ENCODE data around the gene MYOC. TPM values are rescaled to one million over a fixed set of nuclear protein-coding genes. Genes with fewer than 3 reads are reported as not detected.

Gene MYOC
- total RNA-seq, 1 donor from 2014 or later: not detected

DNA sequence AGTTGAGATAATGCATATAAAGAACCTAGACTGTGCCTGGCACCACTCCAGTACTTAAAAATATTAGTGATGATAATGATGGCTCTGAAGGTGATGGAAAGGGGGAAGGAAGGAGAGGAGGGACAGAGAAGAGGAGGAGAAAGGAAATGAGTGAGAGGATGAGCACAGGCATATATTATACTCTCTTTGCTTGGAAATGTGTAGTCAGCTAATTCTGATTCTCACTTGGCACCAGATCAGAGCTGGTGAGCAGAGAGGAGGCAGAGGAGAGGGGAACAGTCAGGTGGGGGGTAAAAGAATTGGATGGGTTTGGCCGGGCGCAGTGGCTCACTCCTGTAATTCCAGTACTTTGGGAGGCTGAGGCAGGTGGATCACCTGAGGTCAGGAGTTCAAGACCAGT lies 24.3 kb upstream of the MYOC start:
- Mint-ChIP-seq H3K27ac (ENCODE audit: unreplicated experiment) (no peak overlapping the region), H3K4me1 (ENCODE audit: unreplicated experiment) (peaks cover 10% of the 10 kb centered on the region), H3K9me3 (ENCODE audit: unreplicated experiment) (no peaks in the 10 kb centered on the region), H3K27me3 (ENCODE audit: unreplicated experiment) (no peaks in the 10 kb centered on the region), H3K4me3 (ENCODE audit: unreplicated experiment) (no peak overlapping the region), H3K36me3 (ENCODE audit: low read depth, unreplicated experiment) (no peaks in the 10 kb centered on the region)
- DNase-seq (ENCODE audit: low spot score): no peak
- TF ChIP-seq, protein P1, sequence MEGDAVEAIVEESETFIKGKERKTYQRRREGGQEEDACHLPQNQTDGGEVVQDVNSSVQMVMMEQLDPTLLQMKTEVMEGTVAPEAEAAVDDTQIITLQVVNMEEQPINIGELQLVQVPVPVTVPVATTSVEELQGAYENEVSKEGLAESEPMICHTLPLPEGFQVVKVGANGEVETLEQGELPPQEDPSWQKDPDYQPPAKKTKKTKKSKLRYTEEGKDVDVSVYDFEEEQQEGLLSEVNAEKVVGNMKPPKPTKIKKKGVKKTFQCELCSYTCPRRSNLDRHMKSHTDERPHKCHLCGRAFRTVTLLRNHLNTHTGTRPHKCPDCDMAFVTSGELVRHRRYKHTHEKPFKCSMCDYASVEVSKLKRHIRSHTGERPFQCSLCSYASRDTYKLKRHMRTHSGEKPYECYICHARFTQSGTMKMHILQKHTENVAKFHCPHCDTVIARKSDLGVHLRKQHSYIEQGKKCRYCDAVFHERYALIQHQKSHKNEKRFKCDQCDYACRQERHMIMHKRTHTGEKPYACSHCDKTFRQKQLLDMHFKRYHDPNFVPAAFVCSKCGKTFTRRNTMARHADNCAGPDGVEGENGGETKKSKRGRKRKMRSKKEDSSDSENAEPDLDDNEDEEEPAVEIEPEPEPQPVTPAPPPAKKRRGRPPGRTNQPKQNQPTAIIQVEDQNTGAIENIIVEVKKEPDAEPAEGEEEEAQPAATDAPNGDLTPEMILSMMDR (IDR thresholded peaks at IDR 0.05; ENCODE audit: unreplicated experiment): no peak

- Mint-ChIP-seq H3K4me1 (ENCODE audit: unreplicated experiment) (peaks cover 10% of the 10 kb centered on the region), H3K36me3 (ENCODE audit: low read depth, unreplicated experiment) (no peaks in the 10 kb centered on the region), H3K9me3 (ENCODE audit: unreplicated experiment) (no peaks in the 10 kb centered on the region), H3K27ac (ENCODE audit: unreplicated experiment) (no peak overlapping the region), H3K27me3 (ENCODE audit: unreplicated experiment) (no peaks in the 10 kb centered on the region), H3K4me3 (ENCODE audit: unreplicated experiment) (no peak overlapping the region)
- TF ChIP-seq, protein P1 (IDR thresholded peaks at IDR 0.05; ENCODE audit: unreplicated experiment): no peak
- DNase-seq (ENCODE audit: low spot score): no peak
Measured at GRCh38 chr1:171674431-171675405, 22.2 kb upstream of the MYOC start.

GRCh38 chr1:171670739-171671138 lies 18.3 kb upstream of the MYOC start:
- Mint-ChIP-seq H3K9me3 (ENCODE audit: unreplicated experiment) (no peaks in the 10 kb centered on the region), H3K27ac (ENCODE audit: unreplicated experiment) (no peak overlapping the region), H3K4me1 (ENCODE audit: unreplicated experiment) (peaks cover 10% of the 10 kb centered on the region), H3K4me3 (ENCODE audit: unreplicated experiment) (no peak overlapping the region), H3K36me3 (ENCODE audit: low read depth, unreplicated experiment) (no peaks in the 10 kb centered on the region), H3K27me3 (ENCODE audit: unreplicated experiment) (no peaks in the 10 kb centered on the region)
- TF ChIP-seq, protein P1 (IDR thresholded peaks at IDR 0.05; ENCODE audit: unreplicated experiment): no peak
- DNase-seq (ENCODE audit: low spot score): no peak

- Mint-ChIP-seq H3K27me3 (ENCODE audit: unreplicated experiment) (no peaks in the 10 kb centered on the region), H3K27ac (ENCODE audit: unreplicated experiment) (no peak overlapping the region), H3K36me3 (ENCODE audit: low read depth, unreplicated experiment) (no peaks in the 10 kb centered on the region), H3K9me3 (ENCODE audit: unreplicated experiment) (no peaks in the 10 kb centered on the region), H3K4me1 (ENCODE audit: unreplicated experiment) (peaks cover 3% of the 10 kb centered on the region), H3K4me3 (ENCODE audit: unreplicated experiment) (no peak overlapping the region)
- TF ChIP-seq, protein P1 (IDR thresholded peaks at IDR 0.05; ENCODE audit: unreplicated experiment): no peak
- DNase-seq (ENCODE audit: low spot score): no peak
Measured at GRCh38 chr1:171668372-171668771, 15.9 kb upstream of the MYOC start.

DNA sequence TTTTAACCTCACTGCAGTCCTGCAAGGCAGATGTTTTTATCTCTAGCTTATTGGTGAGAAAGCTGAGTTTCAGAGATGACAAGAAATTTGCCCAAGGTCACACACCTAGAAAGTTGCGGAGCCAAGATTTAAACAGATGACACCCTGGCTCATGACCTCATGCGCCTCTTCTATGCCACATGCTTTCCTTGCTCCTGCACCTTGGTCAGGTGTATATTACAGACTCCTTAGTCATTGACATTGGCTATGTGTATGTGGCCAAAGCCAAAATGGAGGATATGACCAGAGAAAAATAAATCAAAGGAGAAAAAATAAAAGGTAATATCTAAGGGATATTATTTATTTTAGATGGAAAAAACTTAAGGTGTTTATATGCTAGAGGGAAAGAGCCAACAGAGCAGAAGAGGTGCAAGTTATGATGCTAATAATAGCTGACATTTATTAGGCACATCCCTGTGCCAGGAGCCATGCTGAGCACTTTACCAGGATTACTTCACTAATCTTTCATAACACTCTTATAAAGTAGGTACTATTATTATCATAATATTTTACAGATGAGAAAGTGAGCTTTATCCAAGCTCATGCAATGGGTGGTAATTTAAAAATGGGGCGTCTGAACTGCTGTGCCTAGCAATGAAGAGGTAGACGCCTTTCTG lies 13.8 kb upstream of the MYOC start:
- TF ChIP-seq, protein P1 (IDR thresholded peaks at IDR 0.05; ENCODE audit: unreplicated experiment): no peak
- H3K9me3 Mint-ChIP-seq (ENCODE audit: unreplicated experiment): no peaks in the 10 kb centered on the region
- H3K4me1 Mint-ChIP-seq (ENCODE audit: unreplicated experiment): peaks cover 3% of the 10 kb centered on the region
- H3K27ac Mint-ChIP-seq (ENCODE audit: unreplicated experiment): no peak overlapping the region
- no peaks in the 10 kb centered on the region for H3K36me3 Mint-ChIP-seq (ENCODE audit: low read depth, unreplicated experiment)
- H3K27me3 Mint-ChIP-seq (ENCODE audit: unreplicated experiment): no peaks in the 10 kb centered on the region
- no peak overlapping the region for H3K4me3 Mint-ChIP-seq (ENCODE audit: unreplicated experiment)
- no peak for DNase-seq (ENCODE audit: low spot score)

Data from endothelial cell (in vitro differentiated cells).